Progenitor cell of endocrine pancreas (in vitro differentiated cells): ENCODE data around the gene LRP2. TPM values are rescaled to one million over a fixed set of nuclear protein-coding genes. Genes with fewer than 3 reads are reported as not detected.

ENCODE experiments used
- DNase-seq: peaks from one replicate; pipeline ENCODE4 v3.0.0; 2021; ENCODE audit warnings: low spot score; ENCODE audit not compliant: unreplicated experiment
- H3K27ac Mint-ChIP-seq: 2 replicates; pipeline ENCODE4 v1.8.0; 2021; ENCODE audit warnings: mild to moderate bottlenecking, moderate library complexity, mixed read lengths
- H3K27me3 Mint-ChIP-seq: 2 replicates; pipeline ENCODE4 v1.8.0; 2021; ENCODE audit warnings: mixed read lengths
- H3K36me3 Mint-ChIP-seq: 2 replicates; pipeline ENCODE4 v1.8.0; 2022; ENCODE audit warnings: mixed read lengths; ENCODE audit not compliant: insufficient read depth
- H3K4me1 Mint-ChIP-seq: 2 replicates; pipeline ENCODE4 v1.8.0; 2021; ENCODE audit warnings: low read depth, mixed read lengths
- H3K4me3 Mint-ChIP-seq: 2 replicates; pipeline ENCODE4 v1.8.0; 2021; ENCODE audit warnings: low read depth, mild to moderate bottlenecking, moderate library complexity, mixed read lengths
- H3K9me3 Mint-ChIP-seq: 2 replicates; pipeline ENCODE4 v1.8.0; 2021; ENCODE audit warnings: low read depth, mixed read lengths
- total RNA-seq: library from RNA; stranded (reverse); gene quantifications from 2 replicates; pipeline ENCODE4 v1.2.1, GENCODE V29; 2021
- TF ChIP-seq, protein P1 (sequence below): fragments of 200-600 bp; sonication (generic); IDR thresholded peaks from one replicate; pipeline ENCODE4 v1.5.0; 2021; ENCODE audit warnings: antibody characterized with exemption, mild to moderate bottlenecking; ENCODE audit not compliant: unreplicated experiment

Gene LRP2
- total RNA-seq, 1 donor from 2014 or later = 44.4 TPM

DNA sequence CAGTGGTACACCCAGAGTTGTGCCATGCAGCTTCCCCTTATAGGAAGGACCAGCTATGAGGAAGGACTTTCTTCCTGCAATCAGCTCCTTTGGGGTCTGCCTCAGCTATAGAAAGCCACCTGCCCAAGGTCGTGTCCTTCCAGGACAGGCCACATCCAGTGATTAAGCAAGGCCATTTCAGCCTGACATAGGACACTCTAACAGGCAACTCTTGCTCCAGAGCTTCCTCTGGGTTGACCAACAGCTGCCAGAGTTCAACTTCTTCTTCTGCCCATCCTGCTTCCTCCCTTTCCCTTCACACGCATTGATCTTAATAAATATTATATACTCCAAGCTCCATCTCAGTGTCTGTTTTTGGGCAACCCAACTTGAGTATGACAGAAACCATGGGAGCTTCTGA is 12.8 kb downstream of the LRP2 start:
- no peak for DNase-seq
- Mint-ChIP-seq H3K4me3 (no peak overlapping the region), H3K27ac (no peak overlapping the region), H3K9me3 (peaks cover 3% of the 10 kb centered on the region), H3K27me3 (no peaks in the 10 kb centered on the region), H3K36me3 (peaks cover 3% of the 10 kb centered on the region), H3K4me1 (peaks cover 18% of the 10 kb centered on the region)
- TF ChIP-seq, protein P1, sequence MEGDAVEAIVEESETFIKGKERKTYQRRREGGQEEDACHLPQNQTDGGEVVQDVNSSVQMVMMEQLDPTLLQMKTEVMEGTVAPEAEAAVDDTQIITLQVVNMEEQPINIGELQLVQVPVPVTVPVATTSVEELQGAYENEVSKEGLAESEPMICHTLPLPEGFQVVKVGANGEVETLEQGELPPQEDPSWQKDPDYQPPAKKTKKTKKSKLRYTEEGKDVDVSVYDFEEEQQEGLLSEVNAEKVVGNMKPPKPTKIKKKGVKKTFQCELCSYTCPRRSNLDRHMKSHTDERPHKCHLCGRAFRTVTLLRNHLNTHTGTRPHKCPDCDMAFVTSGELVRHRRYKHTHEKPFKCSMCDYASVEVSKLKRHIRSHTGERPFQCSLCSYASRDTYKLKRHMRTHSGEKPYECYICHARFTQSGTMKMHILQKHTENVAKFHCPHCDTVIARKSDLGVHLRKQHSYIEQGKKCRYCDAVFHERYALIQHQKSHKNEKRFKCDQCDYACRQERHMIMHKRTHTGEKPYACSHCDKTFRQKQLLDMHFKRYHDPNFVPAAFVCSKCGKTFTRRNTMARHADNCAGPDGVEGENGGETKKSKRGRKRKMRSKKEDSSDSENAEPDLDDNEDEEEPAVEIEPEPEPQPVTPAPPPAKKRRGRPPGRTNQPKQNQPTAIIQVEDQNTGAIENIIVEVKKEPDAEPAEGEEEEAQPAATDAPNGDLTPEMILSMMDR = no peak

- TF ChIP-seq, protein P1 = no peak
- Mint-ChIP-seq H3K4me1 (peaks cover 24% of the 10 kb centered on the region), H3K4me3 (no peak overlapping the region), H3K27me3 (no peaks in the 10 kb centered on the region), H3K9me3 (peaks cover 3% of the 10 kb centered on the region), H3K36me3 (peaks cover 3% of the 10 kb centered on the region), H3K27ac (no peak overlapping the region)
- no peak for DNase-seq
Measured at GRCh38 chr2:169348321-169349024, 13.9 kb downstream of the LRP2 start.

DNA sequence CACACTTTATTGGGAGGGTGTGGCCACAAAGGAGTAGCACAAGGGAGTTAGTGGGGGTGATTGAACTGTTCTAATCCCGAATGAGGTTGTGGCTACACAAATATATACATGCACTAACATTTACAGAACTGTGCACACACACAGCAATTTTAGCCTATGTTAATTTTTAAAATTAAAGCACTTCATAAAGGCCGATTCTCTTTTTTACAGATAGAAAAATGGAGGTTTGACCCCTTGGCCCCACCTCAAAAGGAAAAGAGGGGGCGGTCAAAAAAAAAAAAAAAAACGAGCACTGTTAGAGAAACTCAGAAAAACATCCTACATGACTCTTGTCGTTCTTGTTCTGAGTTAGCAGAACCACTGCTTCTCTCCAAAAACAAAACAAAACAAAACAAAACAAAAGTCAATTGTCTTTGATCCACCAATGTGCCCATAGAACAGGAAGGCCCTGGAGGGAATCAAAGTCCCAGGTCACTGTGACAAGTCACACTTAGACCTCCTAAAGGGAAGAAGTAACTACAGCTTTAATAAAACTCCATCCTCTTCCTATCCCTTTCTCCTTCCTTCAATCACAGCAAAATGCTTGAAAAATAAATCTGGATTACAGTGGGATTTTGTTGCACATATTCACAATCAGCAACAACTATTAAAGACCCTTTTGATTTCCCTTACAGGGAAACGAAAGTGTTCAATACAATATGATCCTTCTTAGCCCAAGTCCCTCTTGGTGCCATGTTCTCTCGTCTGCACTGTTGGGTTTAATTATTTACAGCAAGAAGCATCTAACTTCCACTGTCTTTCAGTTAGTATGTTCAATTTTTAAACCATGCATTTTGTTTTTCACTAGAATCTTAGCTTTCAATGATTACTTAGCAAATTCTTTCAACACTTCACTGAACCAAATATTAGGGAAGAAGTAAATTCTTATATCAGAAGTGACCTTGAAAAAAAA is 16.6 kb downstream of the LRP2 start:
- Mint-ChIP-seq H3K27ac (no peak overlapping the region), H3K9me3 (peaks cover 3% of the 10 kb centered on the region)

GRCh38 chr2:169344736-169345485 is 17.4 kb downstream of the LRP2 start:
- peaks cover 5% of the 10 kb centered on the region for H3K36me3 Mint-ChIP-seq
- peaks cover 33% of the 10 kb centered on the region for H3K4me1 Mint-ChIP-seq
- H3K27ac Mint-ChIP-seq = peak overlapping the region; percentile 50
- DNase-seq = no peak
- H3K9me3 Mint-ChIP-seq = peaks cover 3% of the 10 kb centered on the region
- H3K27me3 Mint-ChIP-seq = no peaks in the 10 kb centered on the region
- H3K4me3 Mint-ChIP-seq = peak overlapping the region; percentile 11
- TF ChIP-seq, protein P1 = no peak

More for the DNA sequence above, 16.6 kb downstream of the LRP2 start:
- peaks cover 33% of the 10 kb centered on the region for H3K4me1 Mint-ChIP-seq
- peaks cover 5% of the 10 kb centered on the region for H3K36me3 Mint-ChIP-seq
- TF ChIP-seq, protein P1 = no peak
- no peak overlapping the region for H3K4me3 Mint-ChIP-seq
- DNase-seq = no peak
- H3K27me3 Mint-ChIP-seq = no peaks in the 10 kb centered on the region

GRCh38 chr2:169343202-169343601 is 19.1 kb downstream of the LRP2 start:
- Mint-ChIP-seq H3K27ac (no peak overlapping the region), H3K4me1 (peaks cover 33% of the 10 kb centered on the region)
- TF ChIP-seq, protein P1 = no peak

More at GRCh38 chr2:169343202-169343601, 19.1 kb downstream of the LRP2 start:
- H3K4me3 Mint-ChIP-seq = no peak overlapping the region
- H3K36me3 Mint-ChIP-seq = peaks cover 5% of the 10 kb centered on the region
- H3K27me3 Mint-ChIP-seq = no peaks in the 10 kb centered on the region
- H3K9me3 Mint-ChIP-seq = peaks cover 3% of the 10 kb centered on the region
- no peak for DNase-seq
